GM19099 (cell line): ENCODE results near the gene CACNB1.

Experiments
- POLR2A ChIP-seq: IDR thresholded peaks from 3 replicates; pipeline ENCODE4 v1.6.1; 2011; ENCODE audit warnings: low read depth; ENCODE audit not compliant: insufficient read length; ENCODE audit errors: extremely low read depth

CACNB1 gene

GRCh38 chr17:39141915-39142664 lies 55.4 kb downstream of the CACNB1 start:
- TF ChIP-seq POLR2A, result no peak

- no peak for TF ChIP-seq POLR2A
These were observed 56.2 kb downstream of the CACNB1 start for GRCh38 chr17:39141294-39141693.

DNA sequence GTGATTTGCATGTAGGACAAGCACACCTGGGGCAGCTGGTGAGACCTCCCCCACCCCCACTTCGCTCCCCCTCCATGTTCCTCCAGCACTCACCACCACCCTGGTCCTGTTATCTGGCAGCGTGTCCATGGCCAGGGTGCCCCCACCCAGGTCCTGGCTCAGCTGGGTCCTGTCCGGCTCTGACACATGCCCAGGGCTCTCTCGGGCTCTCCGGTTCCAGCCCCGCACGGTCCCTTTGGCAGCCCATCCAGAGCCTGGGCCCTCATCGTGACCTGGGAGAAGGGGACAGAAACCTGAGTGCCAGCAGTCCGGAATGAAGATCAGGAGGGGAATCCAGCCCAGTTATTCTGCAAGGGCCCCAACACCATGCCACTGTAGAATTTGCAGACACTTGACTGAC lies 57.9 kb downstream of the CACNB1 start:
- no peak for TF ChIP-seq POLR2A

DNA sequence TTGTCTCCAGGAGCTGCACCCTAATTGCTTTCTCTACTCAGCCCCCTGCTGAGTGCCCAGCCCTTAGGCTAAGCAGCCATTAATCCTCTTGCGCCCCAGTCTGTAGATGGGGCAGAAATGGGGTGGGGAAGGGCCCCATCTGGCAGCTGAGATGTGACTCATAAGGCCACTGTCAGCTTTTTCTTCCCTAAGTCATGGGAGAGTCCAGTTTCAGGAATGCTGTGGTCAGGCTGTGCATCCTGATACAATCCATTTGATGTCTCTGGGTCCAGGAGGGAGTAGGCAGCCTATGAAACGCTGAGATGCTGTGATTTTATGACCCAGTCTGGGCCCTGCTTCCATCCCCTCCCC lies 58.3 kb downstream of the CACNB1 start:
- TF ChIP-seq POLR2A, result no peak

DNA sequence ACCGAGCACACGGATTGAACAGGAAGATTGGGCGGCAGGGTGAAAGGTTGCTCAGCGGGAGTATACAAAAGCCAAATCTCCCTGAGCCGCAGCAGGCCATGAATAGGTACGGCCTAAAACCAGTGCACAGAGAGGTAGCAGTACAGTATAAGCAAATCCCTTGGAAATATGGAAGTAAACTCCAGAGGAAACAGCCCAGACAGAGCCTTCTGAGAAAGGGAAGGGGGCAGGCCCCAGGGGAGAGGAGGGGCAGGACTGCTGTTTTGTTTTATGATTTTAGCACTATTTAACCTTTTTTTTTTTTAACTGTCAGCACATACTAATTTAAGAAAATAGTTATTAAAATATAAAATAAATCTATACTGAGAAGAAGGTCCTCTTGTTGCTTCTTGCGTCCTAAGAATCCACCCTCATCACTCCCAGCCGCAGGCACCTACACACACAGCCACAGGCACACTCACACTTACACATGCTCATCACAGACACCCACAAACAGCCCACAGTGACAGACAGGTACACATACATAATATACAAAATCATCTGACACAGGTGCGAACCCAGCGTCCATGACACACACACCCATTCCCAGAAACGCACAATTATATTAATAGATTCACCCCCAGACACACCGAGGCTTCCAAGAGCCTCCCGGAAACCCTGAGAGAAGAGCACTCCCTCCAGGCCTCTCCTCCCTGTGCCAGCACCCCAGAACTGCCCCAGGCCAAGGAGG lies 58.9 kb downstream of the CACNB1 start:
- no peak for TF ChIP-seq POLR2A

- TF ChIP-seq POLR2A, result no peak
These were observed 62.6 kb downstream of the CACNB1 start for GRCh38 chr17:39134878-39135277.

DNA sequence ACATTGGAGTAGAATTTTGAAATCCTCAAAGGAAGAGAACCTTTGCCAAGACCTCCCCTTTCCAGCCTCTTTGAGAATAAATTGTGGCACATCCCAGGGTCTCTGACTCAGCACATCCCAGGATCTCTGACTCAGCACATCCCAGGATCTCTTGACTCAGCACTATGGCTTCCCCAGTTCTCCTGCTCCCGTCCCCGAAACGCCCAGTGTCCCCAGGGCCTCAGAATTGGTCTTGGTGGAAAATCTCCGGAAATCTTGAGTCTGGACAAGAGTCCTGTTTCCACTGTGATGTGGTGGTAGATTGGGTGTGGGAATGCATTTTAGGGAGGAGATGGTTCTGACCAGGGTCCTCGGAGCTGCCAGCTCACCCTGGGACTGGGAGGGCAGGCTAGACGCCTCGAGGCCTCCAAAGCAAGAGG lies 65.3 kb downstream of the CACNB1 start:
- TF ChIP-seq POLR2A, result no peak

- TF ChIP-seq POLR2A, result no peak
These were observed 65.9 kb downstream of the CACNB1 start for GRCh38 chr17:39131616-39132015.

DNA sequence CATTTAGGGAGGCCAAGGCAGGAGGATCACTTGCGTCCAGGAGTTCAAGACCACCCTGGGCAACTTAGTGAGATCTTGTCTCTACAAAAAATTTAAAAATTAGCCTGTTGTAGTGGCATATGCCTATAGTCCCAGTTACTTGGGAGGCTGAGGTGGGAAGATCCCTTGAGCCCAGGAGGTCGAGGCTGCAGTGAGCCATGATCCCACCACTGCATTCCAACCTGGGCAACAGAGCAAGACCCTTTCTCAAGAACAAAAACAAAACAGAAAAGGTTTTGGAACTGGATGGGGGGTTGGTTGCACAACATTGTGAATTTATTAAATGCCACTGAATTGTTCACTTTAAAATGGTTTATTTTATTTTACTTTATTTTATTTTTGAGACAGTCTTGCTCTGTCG lies 67.3 kb downstream of the CACNB1 start:
- no peak for TF ChIP-seq POLR2A

DNA sequence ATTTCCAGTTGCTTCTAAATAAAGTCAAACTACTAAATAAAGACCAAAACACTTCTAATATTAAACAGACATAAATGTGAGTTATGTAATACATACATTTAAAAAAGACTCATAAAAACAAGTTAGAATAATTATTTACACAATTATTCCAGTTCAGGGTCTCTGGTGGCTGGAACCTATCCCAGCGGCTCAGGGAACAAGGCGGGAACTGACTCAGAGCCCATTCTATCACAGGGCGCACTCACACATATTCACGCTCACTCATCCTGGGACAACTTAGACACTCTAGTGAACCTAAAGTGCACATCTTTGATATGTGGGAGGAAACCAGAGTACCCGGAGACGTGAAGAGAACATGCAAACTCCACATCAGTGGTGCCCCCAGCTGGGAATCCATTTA lies 71.0 kb downstream of the CACNB1 start:
- no peak for TF ChIP-seq POLR2A

GRCh38 chr17:39125143-39125875 lies 72.2 kb downstream of the CACNB1 start:
- TF ChIP-seq POLR2A, result no peak

DNA sequence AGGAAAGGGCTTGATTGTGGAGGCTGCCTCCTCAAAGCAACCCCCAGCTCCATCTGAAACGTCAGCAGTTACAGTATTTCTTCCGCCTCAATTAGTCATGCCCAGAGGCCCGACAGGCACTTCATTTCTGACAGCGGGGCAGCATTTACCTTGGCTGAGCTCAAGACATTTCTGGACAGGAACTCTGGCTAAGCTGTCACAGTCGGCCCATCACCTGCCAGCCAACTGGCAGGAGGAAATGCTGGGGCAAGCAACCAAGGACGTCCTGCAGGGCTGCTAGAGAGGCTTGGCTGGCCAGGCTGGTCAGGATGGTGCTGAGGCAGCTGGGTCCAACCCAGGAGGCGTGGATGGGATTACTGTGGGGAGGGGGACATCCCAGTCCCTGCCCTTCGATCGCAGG lies 73.8 kb downstream of the CACNB1 start:
- TF ChIP-seq POLR2A, result no peak
